Hepatocyte (in vitro differentiated cells): ENCODE results near the gene CD79A.

Experiments
- EZH2 ChIP-seq: fragments of 200-600 bp; sonication (generic); IDR thresholded peaks from 2 replicates; pipeline ENCODE4 v1.6.1; 2016; ENCODE audit warnings: antibody characterized with exemption, mild to moderate bottlenecking, borderline replicate concordance
- EZH2phosphoT487 ChIP-seq: fragments of 200-600 bp; sonication (generic); IDR thresholded peaks from one replicate; pipeline ENCODE4 v1.6.1; 2018; ENCODE audit warnings: antibody characterized with exemption, mild to moderate bottlenecking, low read depth, moderate library complexity; ENCODE audit not compliant: unreplicated experiment, severe bottlenecking
- TF ChIP-seq, protein P1 (sequence below): fragments of 200-600 bp; sonication (generic); IDR thresholded peaks from 2 replicates; pipeline ENCODE4 v1.5.1; 2016; ENCODE audit warnings: antibody characterized with exemption, mild to moderate bottlenecking; ENCODE audit not compliant: poor library complexity

DNA sequence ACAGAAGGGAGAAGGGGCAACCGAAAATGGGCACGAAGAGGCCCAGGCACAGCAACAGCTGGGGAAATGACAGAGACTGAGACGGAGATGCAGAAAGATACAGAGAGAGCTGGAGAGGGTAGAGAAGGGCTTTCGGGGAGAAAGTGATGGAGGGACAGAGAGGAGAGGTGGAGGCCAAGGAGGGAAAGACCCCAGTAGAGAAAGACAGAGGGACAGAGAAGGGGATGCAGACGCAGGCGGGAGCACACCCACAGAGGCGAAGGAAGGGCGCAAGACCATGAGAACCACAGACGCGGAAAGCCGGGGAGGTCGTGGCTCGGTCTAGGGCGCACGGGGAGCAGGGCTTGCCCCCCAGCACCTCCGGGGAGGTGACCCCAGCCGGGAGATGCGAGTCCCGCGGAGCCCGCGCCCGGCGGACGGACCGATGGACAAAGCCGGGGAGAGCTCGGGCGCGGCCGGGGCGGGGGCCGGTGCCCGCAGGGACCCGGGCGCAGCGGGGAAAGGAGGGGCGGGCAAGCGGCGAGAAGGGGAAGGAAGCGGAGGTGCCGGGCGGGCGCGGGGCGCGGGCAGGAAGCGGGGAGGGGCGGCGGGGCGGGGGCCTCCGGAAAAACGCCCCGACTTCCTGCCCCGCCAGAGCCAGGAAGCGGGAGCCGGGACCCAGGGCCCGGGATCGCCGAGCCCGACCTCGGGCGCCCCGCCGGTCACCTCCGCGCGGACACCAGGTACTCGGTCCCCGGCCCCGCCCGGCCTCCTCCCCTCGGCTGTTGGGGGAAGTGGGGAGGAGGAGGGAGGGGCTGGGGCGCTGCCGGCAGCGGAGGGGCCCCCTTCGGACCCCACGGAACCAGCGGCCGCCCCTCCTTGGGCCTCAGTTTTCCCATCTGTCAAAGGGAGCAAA lies 5.7 kb downstream of the CD79A start, which contains the start of gene ARHGEF1:
- TF ChIP-seq EZH2phosphoT487, result no peak
- TF ChIP-seq EZH2, result no peak
- TF ChIP-seq, protein P1, sequence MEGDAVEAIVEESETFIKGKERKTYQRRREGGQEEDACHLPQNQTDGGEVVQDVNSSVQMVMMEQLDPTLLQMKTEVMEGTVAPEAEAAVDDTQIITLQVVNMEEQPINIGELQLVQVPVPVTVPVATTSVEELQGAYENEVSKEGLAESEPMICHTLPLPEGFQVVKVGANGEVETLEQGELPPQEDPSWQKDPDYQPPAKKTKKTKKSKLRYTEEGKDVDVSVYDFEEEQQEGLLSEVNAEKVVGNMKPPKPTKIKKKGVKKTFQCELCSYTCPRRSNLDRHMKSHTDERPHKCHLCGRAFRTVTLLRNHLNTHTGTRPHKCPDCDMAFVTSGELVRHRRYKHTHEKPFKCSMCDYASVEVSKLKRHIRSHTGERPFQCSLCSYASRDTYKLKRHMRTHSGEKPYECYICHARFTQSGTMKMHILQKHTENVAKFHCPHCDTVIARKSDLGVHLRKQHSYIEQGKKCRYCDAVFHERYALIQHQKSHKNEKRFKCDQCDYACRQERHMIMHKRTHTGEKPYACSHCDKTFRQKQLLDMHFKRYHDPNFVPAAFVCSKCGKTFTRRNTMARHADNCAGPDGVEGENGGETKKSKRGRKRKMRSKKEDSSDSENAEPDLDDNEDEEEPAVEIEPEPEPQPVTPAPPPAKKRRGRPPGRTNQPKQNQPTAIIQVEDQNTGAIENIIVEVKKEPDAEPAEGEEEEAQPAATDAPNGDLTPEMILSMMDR, result no peak
